HG03196 (cell line): ENCODE results near the gene BRD3OS.

ENCODE experiments used
- ATAC-seq: cut with Tn5 transposase; IDR thresholded peaks from one replicate; pipeline ENCODE4 v1.9.1; 2021; ENCODE audit not compliant: unreplicated experiment

BRD3OS gene

DNA sequence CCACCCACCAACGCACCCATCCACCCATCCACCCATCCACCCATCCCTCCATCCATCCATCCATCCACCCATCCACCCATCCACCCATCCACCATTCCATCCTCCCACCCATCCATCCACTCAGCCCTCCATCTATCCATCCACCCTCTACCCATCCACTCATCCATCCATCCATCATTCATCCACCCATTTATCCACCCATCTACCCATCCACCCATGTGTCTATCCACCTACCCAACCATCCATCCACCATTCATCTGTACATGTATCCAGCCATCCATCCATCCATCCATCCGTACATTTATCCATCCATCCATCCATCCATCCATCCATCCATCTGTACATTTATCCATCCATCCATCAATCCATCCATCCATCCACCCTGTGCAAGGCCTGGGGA, 22.0 kb upstream of the BRD3OS start:
- no peak for ATAC-seq

DNA sequence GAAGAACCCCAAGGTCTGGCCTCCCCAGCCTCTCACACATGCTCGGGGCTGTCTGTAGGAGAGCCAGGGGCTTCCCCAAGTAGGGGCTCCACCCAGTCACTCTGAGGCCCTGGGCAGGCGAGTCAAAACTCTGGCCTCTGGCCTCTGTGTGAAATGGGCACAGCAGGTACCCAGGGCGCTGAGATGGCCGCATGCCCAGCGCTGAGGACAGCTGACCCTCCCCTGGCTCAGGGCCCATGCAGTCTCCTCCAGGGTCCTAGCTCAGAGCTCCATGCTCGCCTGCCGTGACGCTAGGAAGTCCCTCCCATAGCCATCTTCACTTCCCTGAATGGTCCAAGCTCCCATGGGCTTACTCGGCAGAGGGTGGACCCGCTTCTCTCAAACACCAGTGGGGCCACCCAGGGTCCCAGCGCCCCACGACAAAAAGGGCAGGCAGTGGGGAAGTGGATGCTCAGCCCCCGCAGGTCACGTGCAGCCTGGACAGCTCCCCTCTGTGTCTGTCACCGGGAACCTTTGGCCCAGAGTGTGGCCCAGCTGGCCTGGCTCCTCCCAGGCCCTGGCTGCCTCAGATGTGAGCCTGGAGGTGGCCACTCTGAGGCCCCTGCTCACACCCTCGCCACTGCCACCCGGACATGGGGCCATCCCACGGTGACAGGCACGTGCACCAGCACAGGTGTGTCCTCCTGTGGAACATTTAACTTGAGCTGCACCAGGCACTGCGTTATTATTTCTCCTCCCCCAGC, 21.0 kb upstream of the BRD3OS start:
- no peak for ATAC-seq

DNA sequence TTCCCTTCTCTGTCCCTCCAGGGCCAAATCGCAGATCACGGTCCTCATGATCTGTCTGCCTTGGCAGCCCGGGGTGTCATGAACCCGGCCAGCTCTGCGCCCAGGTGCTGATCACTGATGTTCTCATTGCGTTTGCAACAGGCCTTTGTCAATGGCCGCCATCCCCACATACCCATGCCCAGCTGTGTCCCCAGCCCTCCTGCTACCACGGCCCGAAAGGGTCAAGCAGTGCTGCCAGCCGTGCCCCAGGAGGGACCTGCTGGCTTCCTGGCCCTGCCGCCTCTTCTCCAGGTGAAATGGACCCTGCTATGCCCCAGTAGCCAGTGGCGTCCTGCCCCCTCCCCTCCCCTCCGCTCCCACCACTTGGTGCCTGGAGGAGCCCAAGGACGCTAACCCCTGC, 20.4 kb upstream of the BRD3OS start:
- no peak for ATAC-seq

- no peak for ATAC-seq
These were observed 19.9 kb upstream of the BRD3OS start for GRCh38 chr9:134005381-134005780.

GRCh38 chr9:134007150-134007549, 18.1 kb upstream of the BRD3OS start:
- no peak for ATAC-seq

GRCh38 chr9:134007571-134007970, 17.7 kb upstream of the BRD3OS start:
- no peak for ATAC-seq

DNA sequence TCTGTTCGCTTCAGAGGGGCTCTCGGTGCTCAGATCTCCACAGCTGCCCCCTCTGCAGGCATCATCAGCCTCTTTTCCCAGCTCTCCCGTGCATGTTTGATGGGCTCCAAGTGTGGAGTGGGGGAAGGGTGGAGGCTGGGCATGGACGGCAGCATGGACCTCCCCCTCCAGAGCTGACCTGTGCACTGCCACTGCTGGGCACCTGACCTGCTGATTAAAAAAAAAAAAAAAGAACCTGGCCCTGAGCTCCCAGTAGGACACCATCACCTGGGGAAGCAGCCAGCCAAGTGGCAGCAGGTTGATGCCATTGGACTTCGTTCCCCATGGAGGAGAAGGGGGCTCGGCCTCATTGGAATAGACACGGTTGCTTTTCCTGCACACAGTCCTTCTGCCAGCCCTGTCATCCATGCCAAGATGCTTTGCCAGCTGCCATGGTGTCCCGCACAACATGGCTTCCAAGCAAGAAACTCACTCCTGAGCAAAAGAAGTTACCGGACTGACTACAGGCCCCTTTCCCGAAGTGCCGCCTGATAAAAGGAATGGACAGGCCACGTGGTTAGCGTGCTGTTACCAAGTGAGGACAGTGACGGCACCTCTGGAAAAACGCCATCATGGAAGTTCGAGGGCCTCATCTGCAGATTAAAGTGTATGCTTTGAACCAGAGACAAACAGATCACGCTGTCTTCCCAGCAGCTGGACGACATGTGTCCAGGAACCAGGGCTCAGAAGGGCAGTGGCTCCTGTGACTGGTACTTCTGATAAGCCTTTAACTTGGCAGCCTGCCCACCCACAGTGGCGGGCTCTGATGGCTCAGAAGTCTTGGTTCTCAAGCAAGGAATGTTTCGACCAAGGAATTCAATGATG, 14.7 kb upstream of the BRD3OS start:
- ATAC-seq = no peak

- no peak for ATAC-seq
These were observed 13.9 kb upstream of the BRD3OS start for GRCh38 chr9:134011401-134011800.

DNA sequence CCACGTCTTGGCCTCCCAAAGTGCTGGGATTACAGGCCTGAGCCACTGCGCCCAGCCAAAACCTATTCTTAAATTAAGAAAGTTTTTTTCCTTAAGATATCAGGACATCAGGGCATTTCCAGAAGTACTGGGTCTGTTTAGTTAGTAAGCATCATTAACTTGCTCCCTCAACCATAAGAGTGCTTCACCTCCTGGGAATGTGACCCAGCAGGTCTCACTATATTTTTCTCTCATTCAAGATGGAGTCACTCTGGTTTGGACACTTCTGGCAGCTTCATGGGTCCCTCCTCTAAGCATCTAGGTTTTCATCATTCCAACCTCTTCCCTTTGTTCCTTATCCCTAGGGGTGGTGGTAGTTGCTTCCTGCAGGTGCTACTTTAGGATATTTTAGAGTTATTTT, 10.3 kb upstream of the BRD3OS start:
- no peak for ATAC-seq

DNA sequence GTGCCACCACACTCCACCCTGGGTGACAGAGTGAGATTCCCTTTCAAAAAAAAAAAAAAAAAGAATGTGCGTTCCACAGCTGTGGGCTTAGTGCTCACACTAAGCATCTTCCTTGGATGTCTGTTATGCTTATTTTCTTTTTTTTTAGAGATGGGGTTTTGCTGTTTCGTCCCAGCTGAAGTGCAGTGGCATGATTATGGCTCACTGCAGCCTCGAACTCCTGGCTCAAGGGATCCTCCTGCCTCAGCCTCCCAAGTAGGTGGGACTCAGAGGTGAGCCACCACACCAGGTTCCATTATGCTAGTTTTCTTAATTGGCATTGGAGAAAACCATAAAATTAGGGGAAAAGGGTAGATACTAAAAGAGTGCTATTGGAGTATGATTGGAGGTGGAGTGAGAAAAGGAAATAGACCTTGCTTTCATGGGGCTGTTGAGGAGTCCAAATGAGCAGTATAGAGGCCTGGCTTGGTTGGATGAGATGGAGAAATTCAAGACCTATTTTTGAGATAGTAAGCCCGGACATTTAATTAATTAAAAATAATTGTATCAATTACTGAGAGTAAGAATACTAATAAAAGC, 978 bp upstream of the BRD3OS start:
- ATAC-seq = no peak

DNA sequence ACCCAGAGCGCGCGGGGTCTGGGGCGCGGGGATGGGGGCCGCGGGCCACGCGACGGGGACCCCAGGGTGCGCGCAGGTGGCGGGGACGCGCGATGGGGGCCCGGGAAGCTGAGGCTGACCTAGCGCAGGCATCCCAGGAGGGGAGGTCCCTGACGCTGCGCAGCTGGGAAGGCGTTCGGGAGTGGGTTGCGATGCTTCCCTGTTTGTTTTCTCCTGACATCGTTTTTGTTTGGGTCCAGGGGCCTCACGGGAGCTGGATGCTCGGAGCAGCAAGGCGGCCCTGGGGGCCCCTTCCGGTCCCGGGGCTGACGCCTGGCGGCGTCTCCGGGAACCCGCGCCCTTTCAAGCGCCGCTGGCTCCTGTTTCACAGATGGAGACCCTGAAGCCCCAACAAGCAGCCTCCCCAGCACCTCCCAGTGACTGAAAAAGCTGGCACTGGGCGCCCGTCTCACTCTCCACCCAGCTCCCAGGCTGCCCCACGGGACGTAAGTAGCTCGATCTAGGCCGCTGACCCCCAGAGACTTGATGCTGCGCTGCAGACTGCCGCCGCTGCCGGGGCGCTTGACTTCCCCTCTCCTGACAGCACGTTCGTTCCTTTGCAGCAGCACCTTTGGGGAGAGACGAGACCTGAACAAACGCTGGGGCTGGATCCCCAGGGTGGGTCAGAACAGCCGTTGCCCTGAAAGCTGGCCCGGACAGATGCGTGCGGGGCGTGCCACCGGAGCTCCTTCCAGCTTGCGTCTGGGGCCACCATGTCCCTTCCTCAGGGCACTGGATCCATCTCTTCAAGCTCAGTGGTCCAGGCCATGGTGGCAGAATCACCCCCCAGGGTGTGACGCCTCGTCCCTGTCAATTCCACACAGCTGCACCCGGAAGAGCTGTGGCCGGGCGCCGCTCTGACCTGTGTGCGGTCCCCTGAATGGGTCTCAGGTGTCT, 593 bp downstream of the BRD3OS start:
- ATAC-seq = peak; percentile 45

- no peak for ATAC-seq
These were observed 1.3 kb downstream of the BRD3OS start for GRCh38 chr9:134026581-134026980.

GRCh38 chr9:134026981-134027380, 1.7 kb downstream of the BRD3OS start:
- ATAC-seq = no peak

DNA sequence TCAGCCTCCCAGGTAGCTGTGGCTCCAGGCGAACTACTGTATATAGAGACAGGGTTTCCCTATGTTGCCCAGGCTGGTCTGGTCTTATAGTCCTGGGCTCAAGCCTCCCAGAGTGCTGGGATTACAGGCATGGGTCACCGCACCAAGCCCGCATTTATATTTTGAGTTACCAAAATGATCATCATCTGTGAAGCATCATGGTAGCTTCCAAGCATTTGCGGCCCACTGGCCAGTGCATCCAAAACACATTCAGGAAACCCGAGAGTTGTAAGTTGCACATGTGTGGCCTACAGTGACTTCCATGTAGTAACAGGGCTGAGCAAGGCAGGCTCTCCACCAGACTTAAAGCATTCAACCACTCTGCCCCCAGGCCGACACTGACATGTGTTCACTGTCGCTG, 2.3 kb downstream of the BRD3OS start:
- no peak for ATAC-seq

DNA sequence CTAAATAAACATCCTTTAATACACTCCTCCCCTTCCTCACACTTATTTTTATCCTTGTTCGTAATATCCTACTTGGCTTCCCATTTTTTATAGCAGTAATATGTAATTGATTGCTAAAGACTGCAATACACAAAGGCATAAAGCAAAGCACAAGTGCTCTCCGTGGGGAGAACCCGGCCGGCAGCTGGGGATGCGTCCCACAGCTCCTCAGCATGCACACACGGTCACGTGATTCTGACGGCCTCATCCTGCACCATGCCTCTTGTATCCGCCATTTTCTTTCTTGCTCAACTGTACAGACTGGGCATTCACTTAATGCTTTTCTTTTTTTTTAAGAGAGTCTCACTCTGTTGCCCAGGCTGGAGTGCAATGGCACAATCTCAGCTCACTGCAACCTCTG, 2.8 kb downstream of the BRD3OS start:
- no peak for ATAC-seq

- no peak for ATAC-seq
These were observed 3.4 kb downstream of the BRD3OS start for GRCh38 chr9:134028575-134029247.

DNA sequence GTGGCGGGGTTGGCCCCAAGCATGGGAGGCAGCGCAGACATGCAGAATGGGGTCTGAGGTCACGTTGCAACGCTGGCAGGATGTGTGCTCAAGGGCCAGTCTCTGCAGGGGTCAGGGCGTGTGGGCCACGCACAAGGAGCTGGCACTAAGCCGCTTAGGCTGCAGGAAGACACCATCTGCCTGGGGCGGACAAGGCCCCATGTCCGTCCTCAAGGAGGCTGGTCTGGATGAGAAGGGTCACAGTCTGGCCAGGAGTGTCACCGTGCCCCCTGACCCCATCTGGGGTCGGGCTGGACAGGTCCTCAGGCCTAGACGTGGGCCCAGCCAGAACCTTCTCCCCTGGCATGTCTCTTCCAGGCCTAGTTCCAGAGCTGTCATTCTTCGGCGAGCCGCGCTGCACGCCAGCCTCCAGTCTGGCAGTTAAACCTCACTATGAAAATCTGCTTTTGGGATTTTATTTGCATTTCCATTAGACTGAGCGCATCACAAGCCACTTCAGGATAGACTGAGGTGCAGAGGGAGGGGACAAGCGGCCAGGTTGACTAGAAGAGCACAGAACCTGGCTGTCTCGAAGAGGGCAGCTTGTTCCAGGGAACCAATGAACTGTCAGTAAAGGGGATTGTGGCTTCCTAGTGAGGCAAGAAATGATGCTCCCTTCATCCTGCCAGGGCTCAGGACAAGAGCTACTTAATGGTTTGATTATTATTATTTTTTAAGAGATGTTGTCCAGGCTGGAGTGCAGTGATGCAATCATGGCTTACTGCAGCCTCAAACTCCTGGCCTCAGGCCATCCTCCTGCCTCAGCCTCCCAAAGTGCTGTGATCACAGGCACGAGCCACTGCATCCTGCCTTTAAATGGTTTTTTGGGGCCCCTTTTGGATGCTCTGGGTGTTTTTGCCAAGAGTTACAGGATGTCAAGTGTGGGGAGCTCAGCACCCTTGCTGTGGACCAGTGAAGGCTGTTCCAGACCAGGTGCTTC, 4.3 kb downstream of the BRD3OS start:
- no peak for ATAC-seq

DNA sequence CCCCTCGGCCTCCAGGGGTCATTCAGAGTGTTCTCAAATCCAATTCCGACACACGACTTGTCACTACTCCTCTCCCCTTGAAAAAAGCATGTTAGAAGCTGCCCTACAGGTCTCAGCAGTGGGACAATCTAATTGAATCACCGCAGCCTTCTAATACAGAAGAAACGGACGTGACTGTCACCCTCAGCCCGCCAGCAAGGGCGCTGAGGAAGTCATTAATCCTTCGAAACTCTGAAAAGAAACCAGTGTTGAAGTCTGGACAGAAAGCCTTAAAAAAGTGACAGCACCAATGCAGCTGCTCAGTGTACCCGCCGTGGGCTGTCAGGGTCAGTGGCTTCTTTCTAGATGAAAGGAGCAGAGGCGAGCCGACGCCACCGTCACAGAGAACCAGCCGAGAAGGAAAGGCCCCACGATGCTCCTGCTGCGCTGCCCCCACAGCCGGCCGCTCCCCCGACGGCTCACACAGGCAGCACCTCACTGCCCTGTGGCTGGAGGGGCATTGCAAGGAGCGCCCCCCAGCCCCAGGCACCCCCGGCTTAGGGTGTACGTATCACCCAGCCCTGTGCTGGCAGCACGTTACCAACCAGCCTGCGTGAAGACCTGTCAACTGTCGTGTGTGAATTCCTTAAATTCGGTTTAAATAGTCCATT, 5.7 kb downstream of the BRD3OS start:
- no peak for ATAC-seq

DNA sequence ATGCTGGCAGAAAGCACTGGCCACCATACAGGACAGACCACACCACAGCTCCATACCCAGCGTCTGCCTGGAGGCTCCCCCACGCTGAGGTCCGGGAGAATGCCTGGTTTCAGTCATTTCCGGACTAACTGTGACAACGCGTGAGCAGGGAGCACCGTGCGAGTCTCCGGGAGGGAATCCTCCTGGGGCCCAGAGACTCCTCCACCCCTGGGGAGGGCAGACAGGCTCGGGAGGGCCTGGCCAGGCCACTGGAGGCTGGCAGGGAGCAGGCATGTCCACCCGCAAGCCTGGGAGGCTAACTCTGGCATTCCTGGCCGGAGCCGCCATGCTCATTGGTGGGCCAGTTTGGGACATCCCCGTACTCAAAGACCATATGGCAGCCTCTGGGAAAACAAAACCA, 6.5 kb downstream of the BRD3OS start:
- ATAC-seq = no peak
